Astrocyte (in vitro differentiated cells and primary cell): ENCODE results near the gene SLC4A7. TPM values are rescaled to one million over a fixed set of nuclear protein-coding genes. Genes with fewer than 3 reads are reported as not detected.
"Not testable (repeated sequence)": the region's sequence is repeated elsewhere in the genome, so short reads cannot be mapped to it uniquely, and the experiment has no call there.

Source experiments
- DNase-seq: peaks from one replicate; pipeline ENCODE4 v3.0.0-alpha.2; 2010; ENCODE audit warnings: low read depth
- FAIRE-seq: peaks from 2 replicates; lab custom pipeline; 2011; peaks lifted over from hg19 to GRCh38; lab: Jason Lieb, UNC
- H2AFZ ChIP-seq: 2 replicates; pipeline ENCODE4 v1.6.0; 2012; ENCODE audit warnings: low read depth, low read length, inconsistent platforms
- H3K27ac ChIP-seq: 2 replicates; pipeline ENCODE4 v1.5.1; 2011; ENCODE audit warnings: low read depth, low read length, inconsistent platforms
- H3K27me3 ChIP-seq: 2 replicates; pipeline ENCODE4 v1.6.0; 2011; ENCODE audit warnings: low read length, inconsistent platforms; ENCODE audit not compliant: insufficient read depth
- H3K36me3 ChIP-seq: 2 replicates; pipeline ENCODE4 v1.5.1; 2011; ENCODE audit warnings: low read length, inconsistent platforms; ENCODE audit not compliant: insufficient read depth
- H3K4me1 ChIP-seq: 2 replicates; pipeline ENCODE4 v1.5.1; 2011; ENCODE audit warnings: low read length, inconsistent platforms; ENCODE audit not compliant: insufficient read depth
- H3K4me2 ChIP-seq: 2 replicates; pipeline ENCODE4 v1.6.0; 2012; ENCODE audit warnings: low read length, inconsistent platforms
- H3K4me3 ChIP-seq: 2 replicates; pipeline ENCODE4 v1.5.1; 2011; ENCODE audit warnings: low read depth, mild to moderate bottlenecking, low read length, inconsistent platforms; ENCODE audit not compliant: insufficient read depth
- H3K79me2 ChIP-seq: 2 replicates; pipeline ENCODE4 v1.6.0; 2012; ENCODE audit warnings: mild to moderate bottlenecking, low read length, inconsistent platforms; ENCODE audit not compliant: insufficient read depth
- H3K9ac ChIP-seq: 2 replicates; pipeline ENCODE4 v1.6.0; 2012; ENCODE audit warnings: mild to moderate bottlenecking, low read length, inconsistent platforms
- H3K9me3 ChIP-seq: 2 replicates; pipeline ENCODE4 v1.5.1; 2012; ENCODE audit warnings: low read depth, mild to moderate bottlenecking, low read length, inconsistent platforms; ENCODE audit not compliant: insufficient read depth
- H4K20me1 ChIP-seq: 2 replicates; pipeline ENCODE4 v1.6.0; 2012; ENCODE audit warnings: low read length, inconsistent platforms; ENCODE audit not compliant: insufficient read depth
- H3K27ac Mint-ChIP-seq: one replicate; pipeline ENCODE4 v1.8.0; 2021; ENCODE audit warnings: mild to moderate bottlenecking, mixed read lengths; ENCODE audit not compliant: unreplicated experiment
- H3K27me3 Mint-ChIP-seq: one replicate; pipeline ENCODE4 v1.8.0; 2021; ENCODE audit warnings: low read depth, mixed read lengths; ENCODE audit not compliant: unreplicated experiment
- H3K36me3 Mint-ChIP-seq: one replicate; pipeline ENCODE4 v1.8.0; 2021; ENCODE audit warnings: low read depth, mixed read lengths; ENCODE audit not compliant: unreplicated experiment
- H3K4me1 Mint-ChIP-seq: one replicate; pipeline ENCODE4 v1.8.0; 2021; ENCODE audit warnings: low read depth, mixed read lengths; ENCODE audit not compliant: unreplicated experiment
- H3K4me3 Mint-ChIP-seq: one replicate; pipeline ENCODE4 v1.8.0; 2021; ENCODE audit warnings: mild to moderate bottlenecking, moderate library complexity, mixed read lengths; ENCODE audit not compliant: unreplicated experiment
- H3K9me3 Mint-ChIP-seq: one replicate; pipeline ENCODE4 v1.8.0; 2021; ENCODE audit warnings: mild to moderate bottlenecking, mixed read lengths; ENCODE audit not compliant: unreplicated experiment
- EZH2 ChIP-seq: IDR thresholded peaks from 2 replicates; pipeline ENCODE4 v1.6.1; 2012; ENCODE audit warnings: mild to moderate bottlenecking, low read length, inconsistent platforms; ENCODE audit not compliant: insufficient read depth
- total RNA-seq: library from RNA; stranded (reverse); gene quantifications from 2 replicates; pipeline ENCODE4 v1.2.1, GENCODE V29; 2021
- TF ChIP-seq, protein P1 (sequence below): IDR thresholded peaks from 2 replicates; pipeline ENCODE4 v1.5.1; 2011; ENCODE audit warnings: low read depth, mild to moderate bottlenecking, inconsistent platforms, low read length, moderate library complexity; ENCODE audit not compliant: insufficient read depth

Gene SLC4A7
- total RNA-seq, 1 donor from 2014 or later = 68.7 TPM

DNA sequence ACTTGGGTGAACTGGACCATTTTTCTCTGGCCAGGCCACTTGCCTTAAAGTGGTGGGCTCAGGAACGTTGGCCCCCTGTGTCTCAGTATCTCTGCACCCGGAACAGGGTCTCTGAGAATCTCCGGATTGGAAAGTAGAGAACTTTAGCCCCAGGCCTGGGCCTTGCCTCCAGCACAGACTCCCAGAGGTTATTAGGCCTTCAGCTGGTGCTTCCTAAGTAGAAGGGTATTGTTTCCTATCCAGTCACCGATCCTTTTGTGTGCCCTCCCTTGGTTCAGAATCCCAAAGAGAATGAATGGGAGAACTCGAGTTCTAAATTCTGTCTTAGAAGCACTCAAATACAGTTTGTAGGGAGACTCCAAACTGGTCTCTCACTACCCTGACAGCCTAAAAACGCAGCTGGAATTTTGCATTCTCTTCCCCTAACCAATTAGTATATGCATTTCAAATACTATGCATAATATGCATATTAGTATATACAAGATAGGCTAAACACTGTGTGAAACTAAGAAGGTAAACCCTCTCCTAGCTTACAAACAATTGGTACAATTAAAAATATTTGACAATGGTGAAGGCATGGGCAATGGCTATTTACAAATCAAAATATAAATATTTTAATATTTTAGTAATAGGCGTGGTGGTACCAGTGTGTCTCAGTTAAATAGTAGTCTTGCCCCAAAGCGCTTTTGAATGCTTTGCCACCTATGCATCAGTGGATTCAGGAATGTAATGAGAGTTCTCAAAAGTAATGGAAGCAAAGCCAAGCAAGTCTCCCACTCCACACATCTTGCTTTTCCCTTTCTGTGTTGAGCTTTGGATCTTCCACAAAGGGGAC is 48.5 kb upstream of the SLC4A7 start:
- Mint-ChIP-seq H3K9me3 (no peaks in the 10 kb centered on the region), H3K27me3 (no peaks in the 10 kb centered on the region), H3K36me3 (no peaks in the 10 kb centered on the region), H3K4me1 (peaks cover 41% of the 10 kb centered on the region), H3K4me3 (no peak overlapping the region), H3K27ac (peak overlapping the region; percentile 90)
- Histone ChIP-seq H3K27ac (peak overlapping the region; percentile 99), H3K9ac (peak overlapping the region; percentile 82), H4K20me1 (no peaks in the 10 kb centered on the region), H3K4me2 (peak overlapping the region; percentile 77), H2AFZ (peak overlapping the region; percentile 24), H3K4me1 (peaks cover 41% of the 10 kb centered on the region), H3K27me3 (no peaks in the 10 kb centered on the region), H3K79me2 (no peaks in the 10 kb centered on the region), H3K9me3 (no peaks in the 10 kb centered on the region), H3K36me3 (no peaks in the 10 kb centered on the region), H3K4me3 (no peak overlapping the region)
- DNase-seq (no peak), FAIRE-seq (no peak)
- TF ChIP-seq, protein P1, sequence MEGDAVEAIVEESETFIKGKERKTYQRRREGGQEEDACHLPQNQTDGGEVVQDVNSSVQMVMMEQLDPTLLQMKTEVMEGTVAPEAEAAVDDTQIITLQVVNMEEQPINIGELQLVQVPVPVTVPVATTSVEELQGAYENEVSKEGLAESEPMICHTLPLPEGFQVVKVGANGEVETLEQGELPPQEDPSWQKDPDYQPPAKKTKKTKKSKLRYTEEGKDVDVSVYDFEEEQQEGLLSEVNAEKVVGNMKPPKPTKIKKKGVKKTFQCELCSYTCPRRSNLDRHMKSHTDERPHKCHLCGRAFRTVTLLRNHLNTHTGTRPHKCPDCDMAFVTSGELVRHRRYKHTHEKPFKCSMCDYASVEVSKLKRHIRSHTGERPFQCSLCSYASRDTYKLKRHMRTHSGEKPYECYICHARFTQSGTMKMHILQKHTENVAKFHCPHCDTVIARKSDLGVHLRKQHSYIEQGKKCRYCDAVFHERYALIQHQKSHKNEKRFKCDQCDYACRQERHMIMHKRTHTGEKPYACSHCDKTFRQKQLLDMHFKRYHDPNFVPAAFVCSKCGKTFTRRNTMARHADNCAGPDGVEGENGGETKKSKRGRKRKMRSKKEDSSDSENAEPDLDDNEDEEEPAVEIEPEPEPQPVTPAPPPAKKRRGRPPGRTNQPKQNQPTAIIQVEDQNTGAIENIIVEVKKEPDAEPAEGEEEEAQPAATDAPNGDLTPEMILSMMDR = no peak
- TF ChIP-seq EZH2 = no peak

DNA sequence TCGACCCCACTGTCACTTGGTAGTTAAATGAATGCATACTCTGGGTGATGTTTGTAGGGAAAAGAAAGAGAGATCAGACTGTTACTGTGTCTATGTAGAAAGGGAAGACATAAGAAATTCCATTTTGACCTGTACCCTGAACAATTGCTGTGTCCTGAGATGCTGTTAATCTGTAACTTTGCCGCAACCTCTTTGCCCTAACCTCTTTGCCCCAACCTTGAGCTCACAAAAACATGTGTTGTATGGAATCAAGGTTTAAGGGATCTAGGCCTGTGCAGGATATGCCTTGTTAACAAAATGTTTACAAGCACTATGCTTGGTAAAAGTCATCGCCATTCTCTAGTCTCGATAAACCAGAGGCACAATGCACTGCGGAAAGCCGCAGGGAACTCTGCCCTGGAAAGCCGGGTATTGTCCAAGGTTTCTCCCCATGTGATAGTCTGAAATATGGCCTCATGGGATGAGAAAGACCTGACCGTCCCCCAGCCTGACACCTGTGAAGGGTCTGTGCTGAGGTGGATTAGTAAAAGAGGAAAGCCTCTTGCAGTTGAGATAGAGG is 47.1 kb upstream of the SLC4A7 start:
- H3K36me3 ChIP-seq, H4K20me1 ChIP-seq, H3K9ac ChIP-seq, H2AFZ ChIP-seq, H3K36me3 Mint-ChIP-seq, H3K4me2 ChIP-seq, DNase-seq, H3K27me3 ChIP-seq, H3K27ac Mint-ChIP-seq, H3K79me2 ChIP-seq, H3K9me3 ChIP-seq, H3K27me3 Mint-ChIP-seq, H3K4me3 Mint-ChIP-seq, FAIRE-seq, H3K27ac ChIP-seq, H3K9me3 Mint-ChIP-seq, H3K4me3 ChIP-seq: not testable (repeated sequence)
- peaks cover 38% of the 10 kb centered on the region for H3K4me1 ChIP-seq
- H3K4me1 Mint-ChIP-seq = peaks cover 38% of the 10 kb centered on the region

DNA sequence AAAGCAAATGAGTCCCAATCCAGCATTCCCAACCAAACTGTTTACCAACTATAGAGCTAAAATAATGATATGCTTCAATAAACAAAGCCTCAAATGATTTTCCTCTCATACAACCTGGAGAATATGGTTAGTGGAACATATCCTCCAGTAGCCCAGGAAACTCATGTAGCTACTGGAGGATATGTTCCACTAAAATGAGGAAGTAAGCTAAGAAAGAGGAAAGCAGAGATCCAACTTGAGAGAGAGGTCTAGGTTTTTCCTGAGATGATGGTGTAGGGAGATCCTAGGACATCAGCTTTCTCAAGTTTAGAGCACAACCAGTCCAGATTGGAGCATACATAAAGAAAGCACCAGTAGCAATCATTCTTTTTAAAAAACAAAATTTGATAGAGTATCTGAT is 44.6 kb upstream of the SLC4A7 start:
- no peaks in the 10 kb centered on the region for H3K9me3 ChIP-seq
- H3K4me1 Mint-ChIP-seq = peaks cover 22% of the 10 kb centered on the region
- no peaks in the 10 kb centered on the region for H4K20me1 ChIP-seq
- H3K4me1 ChIP-seq = peaks cover 25% of the 10 kb centered on the region
- H3K27me3 ChIP-seq = no peaks in the 10 kb centered on the region
- no peak overlapping the region for H3K4me3 ChIP-seq
- no peaks in the 10 kb centered on the region for H3K9me3 Mint-ChIP-seq
- no peak overlapping the region for H3K27ac Mint-ChIP-seq
- no peak overlapping the region for H3K4me3 Mint-ChIP-seq
- DNase-seq = no peak
- no peak overlapping the region for H2AFZ ChIP-seq
- H3K4me2 ChIP-seq = no peak overlapping the region
- TF ChIP-seq, protein P1 = no peak
- no peak for TF ChIP-seq EZH2
- no peaks in the 10 kb centered on the region for H3K79me2 ChIP-seq
- H3K36me3 Mint-ChIP-seq = no peaks in the 10 kb centered on the region
- no peak overlapping the region for H3K27ac ChIP-seq
- H3K36me3 ChIP-seq = no peaks in the 10 kb centered on the region
- no peaks in the 10 kb centered on the region for H3K27me3 Mint-ChIP-seq
- no peak for FAIRE-seq
- H3K9ac ChIP-seq = no peak overlapping the region
